HG02588 (cell line): ENCODE measurements around the gene FGG.
"Not testable (repeated sequence)": the region's sequence is repeated elsewhere in the genome, so short reads cannot be mapped to it uniquely, and the experiment has no call there.

ENCODE experiments used
- ATAC-seq: cut with Tn5 transposase; IDR thresholded peaks from one replicate; pipeline ENCODE4 v1.9.1; 2021; ENCODE audit warnings: mild to moderate bottlenecking, moderate library complexity; ENCODE audit not compliant: unreplicated experiment

FGG gene

GRCh38 chr4:154611833-154612232 is 623 bp downstream of the FGG start:
- no peak for ATAC-seq

- no peak for ATAC-seq
Measured at GRCh38 chr4:154610582-154610981, 1.9 kb downstream of the FGG start.

- ATAC-seq, result no peak
Measured at GRCh38 chr4:154609532-154609931, 2.9 kb downstream of the FGG start.

- ATAC-seq, result no peak
Measured at GRCh38 chr4:154608361-154609252, 3.8 kb downstream of the FGG start.

GRCh38 chr4:154606728-154607723 is 5.4 kb downstream of the FGG start:
- no peak for ATAC-seq

GRCh38 chr4:154604696-154605200 is 7.7 kb downstream of the FGG start:
- ATAC-seq, result no peak

- no peak for ATAC-seq
Measured at GRCh38 chr4:154603033-154603943, 9.2 kb downstream of the FGG start.

GRCh38 chr4:154602404-154603020 is 9.9 kb downstream of the FGG start:
- ATAC-seq, result no peak

- no peak for ATAC-seq
Measured at GRCh38 chr4:154597798-154598774, 14.4 kb downstream of the FGG start.

- not testable (repeated sequence) for ATAC-seq
Measured at GRCh38 chr4:154597281-154597680, 15.2 kb downstream of the FGG start.

GRCh38 chr4:154595807-154596206 is 16.6 kb downstream of the FGG start:
- ATAC-seq, result no peak

GRCh38 chr4:154594343-154594742 is 18.1 kb downstream of the FGG start:
- not testable (repeated sequence) for ATAC-seq

- ATAC-seq, result no peak
Measured at GRCh38 chr4:154593868-154594267, 18.6 kb downstream of the FGG start.

- ATAC-seq, result no peak
Measured at GRCh38 chr4:154591890-154592289, 20.6 kb downstream of the FGG start.

- no peak for ATAC-seq
Measured at GRCh38 chr4:154590329-154591006, 22.0 kb downstream of the FGG start, which contains the start of gene FGA. TSS of gene FGA (minus strand) at chr4:154590742. CDS start at chr4:154590687, 55 bp downstream.

GRCh38 chr4:154589296-154590197 is 22.9 kb downstream of the FGG start:
- ATAC-seq, result no peak

- ATAC-seq, result no peak
Measured at GRCh38 chr4:154588198-154588597, 24.3 kb downstream of the FGG start.
